Spleen (tissue), 11 donors: ENCODE results near the gene CDK14. TPM values are rescaled to one million over a fixed set of nuclear protein-coding genes. Genes with fewer than 3 reads are reported as not detected.

ENCODE experiments used
- DNase-seq: peaks from one replicate; pipeline ENCODE4 v3.0.0-alpha.2; 2020
- H3K27ac ChIP-seq, 8 donors: fragments of 200-600 bp; sonication (generic) in 7 of 8; 1 replicate in 4 of 8; 2 replicates in 4 of 8; pipeline versions ENCODE4 v1.5.0 to v1.8.0; 2016 to 2021; ENCODE audit warnings: inconsistent platforms in 4 of 8, mild to moderate bottlenecking in 4 of 8, moderate library complexity in 1 of 8
- H3K27me3 ChIP-seq, 7 donors: fragments of 200-600 bp; sonication (generic) in 6 of 7; replicated peaks in 1 of 7; 1 replicate in 4 of 7; 2 replicates in 3 of 7; pipeline versions ENCODE4 v1.5.0 to v1.8.0; 2016 to 2021; ENCODE audit warnings: inconsistent platforms in 3 of 7, mild to moderate bottlenecking in 1 of 7
- H3K36me3 ChIP-seq, 6 donors: fragments of 200-600 bp; sonication (generic) in 5 of 6; 1 replicate in 4 of 6; 2 replicates in 2 of 6; pipeline versions ENCODE4 v1.5.0 to v1.8.0; 2016 to 2021; ENCODE audit warnings: inconsistent platforms in 2 of 6
- H3K4me1 ChIP-seq, 6 donors: fragments of 200-600 bp; sonication (generic) in 5 of 6; 1 replicate in 3 of 6; 2 replicates in 3 of 6; pipeline versions ENCODE4 v1.5.0 to v1.8.0; 2016 to 2021; ENCODE audit warnings: inconsistent platforms in 3 of 6
- H3K4me3 ChIP-seq, 8 donors: fragments of 200-600 bp; sonication (generic) in 7 of 8; 1 replicate in 4 of 8; 2 replicates in 4 of 8; pipeline versions ENCODE4 v1.5.0 to v1.8.0; 2016 to 2021; ENCODE audit warnings: inconsistent platforms in 4 of 8, mild to moderate bottlenecking in 4 of 8, moderate library complexity in 2 of 8
- H3K9me3 ChIP-seq, 8 donors: fragments of 200-600 bp; sonication (generic) in 7 of 8; 1 replicate in 4 of 8; 2 replicates in 4 of 8; pipeline versions ENCODE4 v1.5.0 to v1.8.0; 2016 to 2021; ENCODE audit warnings: inconsistent platforms in 4 of 8
- CTCF ChIP-seq, 11 experiments: fragments of 200-600 bp in 7 of 11; fragments of 450-650 bp in 4 of 11; sonication (generic) in 4 of 11; IDR thresholded peaks in 8 of 11; conservative IDR thresholded peaks in 3 of 11; 1 replicate in 7 of 11; 2 replicates in 4 of 11; pipeline versions ENCODE4 v1.4.0 to v1.8.0; 2016 to 2021; ENCODE audit warnings: antibody characterized with exemption in 11 of 11, inconsistent platforms in 4 of 11, mild to moderate bottlenecking in 1 of 11
- POLR2A ChIP-seq, 3 donors: fragments of 450-650 bp; IDR thresholded peaks; one replicate each; pipeline ENCODE4 v1.5.1; 2017; ENCODE audit warnings: antibody characterized with exemption in 3 of 3, mild to moderate bottlenecking in 1 of 3
- POLR2AphosphoS5 ChIP-seq, 3 donors: sonication (generic); formaldehyde crosslinking; IDR thresholded peaks; one replicate each; pipeline ENCODE4 v1.5.1; 2017; ENCODE audit warnings: antibody characterized with exemption in 3 of 3
- WGBS, 5 donors: extraction: QIAGEN DNeasy Blood & Tissue Kit in 3 of 5; methylation state at CpG; one replicate each; pipeline versions ENCODE4 v1.1.5 to v1.1.7; 2013 to 2018; 5-methylcytosine and 5-hydroxymethylcytosine counted together
- intact Hi-C: fragments of 100-400 bp; cut with DNase I; formaldehyde crosslinking; loops from one replicate; pipeline ENCODE4 v1.15.0; 2023; ENCODE audit warnings: low total_unique reads
- polyA plus RNA-seq, 3 donors: library from polyadenylated mRNA; stranded (reverse); fragments of 200-250 nt; gene quantifications; one replicate each; pipeline ENCODE4 v1.2.1, GENCODE V29; 2013
- total RNA-seq, 7 donors: library from RNA; depleted of rRNA in 3 of 7; stranded (reverse); fragments of >200 nt in 3 of 7; fragmentation: NEBNext Ultra II Directional in 4 of 7; extraction: Animal tissue kit (Norgen Biotek cat#: 25700) in 4 of 7; gene quantifications; one replicate each; pipeline versions ENCODE4 v1.1.0 to v1.2.1, GENCODE V29; 2016 to 2021
- donor health status: healthy with polysubstance abuse.
- donor health status: DM: no; HTN: no; CAD: no; lungs with moderate emphysema.
- donor health status: DM: no; HTN: no; CAD: no.
- donor health status: Bipolar disorder and iron deficiency.
- donor health status: healthy.
- donor health status: DM: no; HTN: no; CAD: no.
- donor health status: DM: yes; HTN: yes; CAD: no.

Gene CDK14
- total and polyA plus RNA-seq, 10 donors: 6.6 to 109 (median 51.2) TPM

DNA sequence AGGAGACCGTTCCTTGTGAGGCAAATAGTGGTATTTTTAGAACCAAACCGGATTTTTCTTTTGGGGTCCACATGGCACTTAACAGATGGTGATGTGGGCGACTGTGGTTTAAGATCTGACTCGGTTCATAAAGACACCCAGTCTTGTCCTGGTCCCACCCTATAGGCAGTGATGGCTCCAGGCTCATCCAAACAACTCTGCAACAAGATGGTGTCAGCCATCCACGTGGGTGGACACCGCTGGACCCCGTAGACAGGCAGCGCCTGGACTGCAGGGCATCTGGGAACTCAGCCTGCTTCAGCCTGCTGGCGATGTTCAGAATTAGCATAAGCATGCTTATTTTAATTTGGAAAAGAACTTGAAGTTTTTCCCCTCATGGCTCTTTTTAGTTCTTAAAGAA lies 409.7 kb downstream of the CDK14 start:
- H3K27me3 ChIP-seq: no peaks in the 10 kb centered on the region
- TF ChIP-seq POLR2AphosphoS5 (IDR thresholded peaks at IDR 0.05): no peak
- TF ChIP-seq POLR2A (IDR thresholded peaks at IDR 0.05): no peak
- no peak for TF ChIP-seq CTCF (IDR thresholded peaks at IDR 0.05 in 8 of 11, conservative IDR thresholded peaks at IDR 0.05 in 3 of 11)
- H3K4me3 ChIP-seq: no peak overlapping the region
- no peaks in the 10 kb centered on the region for H3K4me1 ChIP-seq
- peaks cover 0 to 7% (median 2%) of the 10 kb centered on the region in 6 donors for H3K36me3 ChIP-seq
- intact Hi-C loops: no loop called here
- WGBS, 5 donors: 85 to 91% (median 88%) methylated on average over 9 of the region's 9 CpGs
- no peak overlapping the region for H3K27ac ChIP-seq
- no peak for DNase-seq
- no peaks in the 10 kb centered on the region for H3K9me3 ChIP-seq

GRCh38 chr7:91007371-91007770 lies 411.2 kb downstream of the CDK14 start:
- Histone ChIP-seq H3K27me3 (no peaks in the 10 kb centered on the region), H3K4me3 (no peak overlapping the region), H3K36me3 (peaks cover 0 to 7% (median 2%) of the 10 kb centered on the region in 6 donors), H3K27ac (no peak overlapping the region), H3K4me1 (peaks cover 0 to 2% (median 0%) of the 10 kb centered on the region in 6 donors), H3K9me3 (peaks cover 0 to 3% (median 0%) of the 10 kb centered on the region in 8 donors)
- DNase-seq: no peak
- 91 to 96% (median 93%) methylated on average over 1 of the region's 1 CpG for WGBS, 5 donors
- TF ChIP-seq POLR2AphosphoS5 (IDR thresholded peaks at IDR 0.05): no peak
- TF ChIP-seq CTCF (IDR thresholded peaks at IDR 0.05 in 8 of 11, conservative IDR thresholded peaks at IDR 0.05 in 3 of 11): no peak
- TF ChIP-seq POLR2A (IDR thresholded peaks at IDR 0.05): no peak
- intact Hi-C loops: no loop called here

DNA sequence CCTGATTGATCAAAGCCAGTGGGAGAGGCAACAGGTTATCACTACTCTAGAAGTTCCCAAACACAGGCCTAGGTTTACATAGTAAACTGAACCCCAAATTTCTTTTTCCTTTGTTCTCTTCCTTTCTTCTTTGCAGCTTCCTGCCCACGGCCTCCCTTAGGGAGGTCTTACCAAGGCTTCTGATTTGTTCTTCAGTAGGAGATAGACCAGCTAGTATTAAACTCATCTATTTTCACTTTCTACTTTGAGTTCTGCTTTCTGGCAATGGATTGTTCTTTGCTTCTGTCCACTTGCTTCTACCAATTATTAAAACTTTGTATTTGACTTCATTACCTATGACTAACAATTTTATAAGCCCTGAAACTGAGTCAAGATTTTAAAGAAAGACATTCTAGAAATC lies 417.0 kb downstream of the CDK14 start:
- H3K36me3 ChIP-seq: no peaks in the 10 kb centered on the region
- H3K9me3 ChIP-seq: peaks cover 0 to 3% (median 0%) of the 10 kb centered on the region in 8 donors
- peaks cover 0 to 8% (median 0%) of the 10 kb centered on the region in 6 donors for H3K4me1 ChIP-seq
- H3K27me3 ChIP-seq: no peaks in the 10 kb centered on the region
- 45 to 63% (median 51%) methylated on average over 1 of the region's 1 CpG for WGBS, 5 donors
- DNase-seq: no peak
- TF ChIP-seq POLR2A (IDR thresholded peaks at IDR 0.05): no peak
- TF ChIP-seq POLR2AphosphoS5 (IDR thresholded peaks at IDR 0.05): no peak
- no peak for TF ChIP-seq CTCF (IDR thresholded peaks at IDR 0.05 in 8 of 11, conservative IDR thresholded peaks at IDR 0.05 in 3 of 11)
- H3K27ac ChIP-seq: no peak overlapping the region
- intact Hi-C loops: no loop called here
- H3K4me3 ChIP-seq: no peak overlapping the region

DNA sequence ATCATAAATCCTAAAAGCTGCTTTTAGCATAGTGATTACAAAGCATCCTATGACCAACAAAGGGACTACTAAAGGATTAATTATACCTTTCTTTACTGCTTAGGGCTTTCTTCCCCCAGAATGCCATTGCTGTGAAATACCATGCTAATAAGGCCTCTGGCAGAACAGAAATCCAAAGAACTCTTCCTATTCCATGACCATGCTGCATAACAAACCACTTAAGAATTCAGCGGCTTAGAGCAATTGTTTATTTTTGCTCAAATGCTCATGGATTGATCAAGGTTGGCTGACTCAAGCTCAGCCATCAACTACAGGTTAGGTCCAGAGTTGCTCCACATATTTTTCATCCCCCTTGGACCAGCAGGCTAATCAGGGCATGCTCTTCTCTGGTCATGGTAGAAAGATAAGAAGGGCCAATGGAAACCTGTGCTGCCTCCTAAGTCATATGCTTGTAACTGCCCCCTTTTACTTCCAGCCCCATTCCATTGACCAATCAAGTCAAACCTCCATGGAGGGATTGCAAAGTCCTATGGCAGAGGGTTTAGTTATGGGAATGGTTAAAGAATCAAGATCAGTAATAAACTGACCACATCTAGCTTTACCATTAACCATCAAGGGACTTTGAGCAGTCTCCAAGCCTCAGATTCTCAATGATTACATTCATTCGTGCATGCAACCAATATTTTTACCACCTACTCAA lies 423.7 kb downstream of the CDK14 start:
- intact Hi-C loops: no loop called here
- Histone ChIP-seq H3K27ac (no peak overlapping the region), H3K9me3 (no peaks in the 10 kb centered on the region), H3K4me3 (no peak overlapping the region), H3K4me1 (no peaks in the 10 kb centered on the region), H3K36me3 (no peaks in the 10 kb centered on the region), H3K27me3 (no peaks in the 10 kb centered on the region)
- no peak for TF ChIP-seq POLR2A (IDR thresholded peaks at IDR 0.05)
- TF ChIP-seq POLR2AphosphoS5 (IDR thresholded peaks at IDR 0.05): no peak
- TF ChIP-seq CTCF (IDR thresholded peaks at IDR 0.05 in 8 of 11, conservative IDR thresholded peaks at IDR 0.05 in 3 of 11): no peak
- WGBS, 5 donors: 95 to 98% (median 97%) methylated on average over 2 of the region's 2 CpGs
- DNase-seq: no peak
